Liver (tissue), 3 donors: ENCODE data around the gene ANKZF1.

Experiments used
- CTCF ChIP-seq: fragments of 150-350 bp; IDR thresholded peaks from 2 replicates; pipeline ENCODE4 v1.5.1; 2017; ENCODE audit warnings: improper control_type of control experiment, low read depth, low read length; ENCODE audit not compliant: missing input control
- EGR1 ChIP-seq, 2 donors: IDR thresholded peaks; 2 replicates each; pipeline ENCODE4 v1.6.1; 2016 to 2018; ENCODE audit warnings: antibody characterized with exemption in 2 of 2, low read depth in 2 of 2
- FOXA2 ChIP-seq: IDR thresholded peaks from 2 replicates; pipeline ENCODE4 v1.6.1; 2016; ENCODE audit warnings: antibody characterized with exemption
- GABPA ChIP-seq, 2 donors: IDR thresholded peaks in 1 of 2; conservative IDR thresholded peaks in 1 of 2; 2 replicates each; pipeline ENCODE4 v1.6.1; 2016; ENCODE audit warnings: antibody characterized with exemption in 2 of 2, mild to moderate bottlenecking in 1 of 2, moderate library complexity in 1 of 2
- HNF4A ChIP-seq, 2 donors: conservative IDR thresholded peaks; 2 replicates each; pipeline ENCODE4 v1.6.1; 2016; ENCODE audit warnings: antibody characterized with exemption in 2 of 2, mild to moderate bottlenecking in 2 of 2
- RAD21 ChIP-seq, 2 donors: IDR thresholded peaks; 2 replicates each; pipeline ENCODE4 v1.6.1; 2016; ENCODE audit warnings: antibody characterized with exemption in 2 of 2, mild to moderate bottlenecking in 2 of 2
- SP1 ChIP-seq: IDR thresholded peaks from 2 replicates; pipeline ENCODE4 v1.6.1; 2018; ENCODE audit warnings: antibody characterized with exemption, mild to moderate bottlenecking
- TAF1 ChIP-seq: conservative IDR thresholded peaks from 2 replicates; pipeline ENCODE4 v1.6.1; 2016; ENCODE audit warnings: antibody characterized with exemption, mild to moderate bottlenecking
- TF ChIP-seq, protein P1 (sequence below): IDR thresholded peaks from 2 replicates; pipeline ENCODE4 v1.6.1; 2016; ENCODE audit warnings: antibody characterized with exemption, mild to moderate bottlenecking
- TF ChIP-seq, protein P2 (sequence below): IDR thresholded peaks from 2 replicates; pipeline ENCODE4 v1.6.1; 2016; ENCODE audit warnings: antibody characterized with exemption
- TF ChIP-seq, protein P3 (sequence below): IDR thresholded peaks from 2 replicates; pipeline ENCODE4 v1.6.1; 2016; ENCODE audit warnings: antibody characterized with exemption
- TF ChIP-seq, protein P4 (sequence below): IDR thresholded peaks from 2 replicates; pipeline ENCODE4 v1.6.1; 2016; ENCODE audit warnings: antibody characterized with exemption
- donor health status: healthy.
- donor health status: healthy.

DNA sequence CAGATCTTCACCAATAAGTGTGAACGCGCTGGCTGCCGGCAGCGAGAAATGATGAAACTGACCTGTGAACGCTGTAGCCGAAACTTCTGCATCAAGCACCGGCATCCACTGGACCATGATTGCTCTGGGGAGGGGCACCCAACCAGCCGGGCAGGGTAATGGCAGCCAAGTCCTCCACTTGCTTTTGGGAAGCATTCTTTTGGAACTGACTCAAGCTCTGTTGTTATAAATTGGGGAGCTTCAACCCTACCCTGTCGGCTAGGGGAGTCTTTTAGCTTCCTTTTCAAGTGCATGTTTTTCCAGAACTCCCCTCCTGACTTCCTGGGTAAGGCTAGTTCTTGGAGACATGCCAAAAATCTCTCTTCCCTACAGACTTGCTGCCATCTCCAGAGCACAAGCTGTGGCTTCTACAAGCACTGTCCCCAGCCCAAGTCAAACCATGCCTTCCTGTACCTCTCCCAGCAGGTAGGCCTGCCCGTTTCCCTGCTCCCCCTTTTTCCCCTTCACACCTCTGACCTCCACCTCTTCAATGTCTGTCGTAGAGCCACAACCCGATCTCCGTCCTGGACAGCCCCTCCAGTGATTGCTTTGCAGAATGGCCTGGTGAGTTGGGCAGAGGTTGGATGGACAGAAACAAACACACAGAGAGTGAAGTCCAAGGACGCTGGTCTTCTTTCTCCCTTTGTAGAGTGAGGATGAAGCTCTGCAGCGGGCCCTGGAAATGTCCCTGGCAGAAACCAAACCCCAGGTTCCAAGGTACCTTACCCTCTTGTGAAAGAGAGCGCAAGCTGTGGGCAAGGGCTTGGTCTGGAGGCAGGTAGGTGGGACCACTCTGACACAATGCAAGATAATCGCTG, 21.5 kb upstream of the ANKZF1 start:
- TF ChIP-seq CTCF = no peak
- no peak for TF ChIP-seq RAD21 (IDR thresholded peaks at IDR 0.05)
- TF ChIP-seq GABPA (IDR thresholded peaks at IDR 0.05 in 1 of 2, conservative IDR thresholded peaks at IDR 0.05 in 1 of 2) = no peak
- TF ChIP-seq, protein P1, sequence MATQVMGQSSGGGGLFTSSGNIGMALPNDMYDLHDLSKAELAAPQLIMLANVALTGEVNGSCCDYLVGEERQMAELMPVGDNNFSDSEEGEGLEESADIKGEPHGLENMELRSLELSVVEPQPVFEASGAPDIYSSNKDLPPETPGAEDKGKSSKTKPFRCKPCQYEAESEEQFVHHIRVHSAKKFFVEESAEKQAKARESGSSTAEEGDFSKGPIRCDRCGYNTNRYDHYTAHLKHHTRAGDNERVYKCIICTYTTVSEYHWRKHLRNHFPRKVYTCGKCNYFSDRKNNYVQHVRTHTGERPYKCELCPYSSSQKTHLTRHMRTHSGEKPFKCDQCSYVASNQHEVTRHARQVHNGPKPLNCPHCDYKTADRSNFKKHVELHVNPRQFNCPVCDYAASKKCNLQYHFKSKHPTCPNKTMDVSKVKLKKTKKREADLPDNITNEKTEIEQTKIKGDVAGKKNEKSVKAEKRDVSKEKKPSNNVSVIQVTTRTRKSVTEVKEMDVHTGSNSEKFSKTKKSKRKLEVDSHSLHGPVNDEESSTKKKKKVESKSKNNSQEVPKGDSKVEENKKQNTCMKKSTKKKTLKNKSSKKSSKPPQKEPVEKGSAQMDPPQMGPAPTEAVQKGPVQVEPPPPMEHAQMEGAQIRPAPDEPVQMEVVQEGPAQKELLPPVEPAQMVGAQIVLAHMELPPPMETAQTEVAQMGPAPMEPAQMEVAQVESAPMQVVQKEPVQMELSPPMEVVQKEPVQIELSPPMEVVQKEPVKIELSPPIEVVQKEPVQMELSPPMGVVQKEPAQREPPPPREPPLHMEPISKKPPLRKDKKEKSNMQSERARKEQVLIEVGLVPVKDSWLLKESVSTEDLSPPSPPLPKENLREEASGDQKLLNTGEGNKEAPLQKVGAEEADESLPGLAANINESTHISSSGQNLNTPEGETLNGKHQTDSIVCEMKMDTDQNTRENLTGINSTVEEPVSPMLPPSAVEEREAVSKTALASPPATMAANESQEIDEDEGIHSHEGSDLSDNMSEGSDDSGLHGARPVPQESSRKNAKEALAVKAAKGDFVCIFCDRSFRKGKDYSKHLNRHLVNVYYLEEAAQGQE = no peak
- TF ChIP-seq, protein P2, sequence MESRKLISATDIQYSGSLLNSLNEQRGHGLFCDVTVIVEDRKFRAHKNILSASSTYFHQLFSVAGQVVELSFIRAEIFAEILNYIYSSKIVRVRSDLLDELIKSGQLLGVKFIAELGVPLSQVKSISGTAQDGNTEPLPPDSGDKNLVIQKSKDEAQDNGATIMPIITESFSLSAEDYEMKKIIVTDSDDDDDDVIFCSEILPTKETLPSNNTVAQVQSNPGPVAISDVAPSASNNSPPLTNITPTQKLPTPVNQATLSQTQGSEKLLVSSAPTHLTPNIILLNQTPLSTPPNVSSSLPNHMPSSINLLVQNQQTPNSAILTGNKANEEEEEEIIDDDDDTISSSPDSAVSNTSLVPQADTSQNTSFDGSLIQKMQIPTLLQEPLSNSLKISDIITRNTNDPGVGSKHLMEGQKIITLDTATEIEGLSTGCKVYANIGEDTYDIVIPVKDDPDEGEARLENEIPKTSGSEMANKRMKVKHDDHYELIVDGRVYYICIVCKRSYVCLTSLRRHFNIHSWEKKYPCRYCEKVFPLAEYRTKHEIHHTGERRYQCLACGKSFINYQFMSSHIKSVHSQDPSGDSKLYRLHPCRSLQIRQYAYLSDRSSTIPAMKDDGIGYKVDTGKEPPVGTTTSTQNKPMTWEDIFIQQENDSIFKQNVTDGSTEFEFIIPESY = no peak
- TF ChIP-seq, protein P3, sequence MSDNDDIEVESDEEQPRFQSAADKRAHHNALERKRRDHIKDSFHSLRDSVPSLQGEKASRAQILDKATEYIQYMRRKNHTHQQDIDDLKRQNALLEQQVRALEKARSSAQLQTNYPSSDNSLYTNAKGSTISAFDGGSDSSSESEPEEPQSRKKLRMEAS = no peak
- peak; percentile 30 for TF ChIP-seq SP1
- TF ChIP-seq HNF4A (conservative IDR thresholded peaks at IDR 0.05) = peak; percentile 69 to 73
- TF ChIP-seq, protein P4, sequence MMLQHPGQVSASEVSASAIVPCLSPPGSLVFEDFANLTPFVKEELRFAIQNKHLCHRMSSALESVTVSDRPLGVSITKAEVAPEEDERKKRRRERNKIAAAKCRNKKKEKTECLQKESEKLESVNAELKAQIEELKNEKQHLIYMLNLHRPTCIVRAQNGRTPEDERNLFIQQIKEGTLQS = no peak
- TF ChIP-seq TAF1 = no peak
- TF ChIP-seq FOXA2 = no peak
- no peak for TF ChIP-seq EGR1 (IDR thresholded peaks at IDR 0.05; ENCODE audit: low read depth in 2 of 2)
